HepG2 (cell line): ENCODE results near the gene PTAFR. TPM values are rescaled to one million over a fixed set of nuclear protein-coding genes. Genes with fewer than 3 reads are reported as not detected.

Source experiments
- ATF2 ChIP-seq: sonication (generic); formaldehyde crosslinking; IDR thresholded peaks from 2 replicates; pipeline ENCODE4 v1.4.0; 2020; ENCODE audit warnings: missing genetic modification reagents
- CBFB ChIP-seq: sonication (generic); formaldehyde crosslinking; IDR thresholded peaks from 2 replicates; pipeline ENCODE4 v1.4.0; 2020; ENCODE audit warnings: missing genetic modification reagents
- CCDC6 ChIP-seq: sonication (generic); formaldehyde crosslinking; IDR thresholded peaks from 2 replicates; pipeline ENCODE4 v1.8.1; 2022; ENCODE audit warnings: mild to moderate bottlenecking, missing genetic modification reagents, moderate library complexity
- CEBPG ChIP-seq: IDR thresholded peaks from 2 replicates; pipeline ENCODE4 v1.6.1; 2016
- CERS6 ChIP-seq: sonication (generic); formaldehyde crosslinking; IDR thresholded peaks from 2 replicates; pipeline ENCODE4 v1.5.0; 2020; ENCODE audit warnings: missing genetic modification reagents
- CHCHD3 ChIP-seq: sonication (generic); formaldehyde crosslinking; IDR thresholded peaks from 2 replicates; pipeline ENCODE4 v1.8.0; 2022; ENCODE audit warnings: mild to moderate bottlenecking, missing genetic modification reagents, moderate library complexity
- GLI4 ChIP-seq: sonication (generic); formaldehyde crosslinking; IDR thresholded peaks from 2 replicates; pipeline ENCODE4 v1.5.1; 2020; ENCODE audit warnings: missing genetic modification reagents, mild to moderate bottlenecking, moderate library complexity, borderline replicate concordance
- HOMEZ ChIP-seq: IDR thresholded peaks from 2 replicates; pipeline ENCODE4 v1.6.1; 2016; ENCODE audit warnings: low read depth
- KLF9 ChIP-seq: IDR thresholded peaks from 2 replicates; pipeline ENCODE4 v1.6.1; 2016; ENCODE audit warnings: low read depth
- MIXL1 ChIP-seq: IDR thresholded peaks from 2 replicates; pipeline ENCODE4 v1.6.1; 2016
- MXD1 ChIP-seq: sonication (generic); formaldehyde crosslinking; IDR thresholded peaks from 2 replicates; pipeline ENCODE4 v1.4.0; 2020; ENCODE audit warnings: mild to moderate bottlenecking, missing genetic modification reagents
- PHF5A ChIP-seq: IDR thresholded peaks from one replicate; pipeline ENCODE4 v1.6.1; 2018; ENCODE audit warnings: low read depth, missing genetic modification reagents; ENCODE audit not compliant: unreplicated experiment
- PREB ChIP-seq: sonication (generic); formaldehyde crosslinking; IDR thresholded peaks from 2 replicates; pipeline ENCODE4 v1.4.0; 2020; ENCODE audit warnings: missing genetic modification reagents
- SSRP1 ChIP-seq: IDR thresholded peaks from 2 replicates; pipeline ENCODE4 v1.6.1; 2016; ENCODE audit warnings: control low read depth
- TMF1 ChIP-seq: sonication (generic); formaldehyde crosslinking; IDR thresholded peaks from 2 replicates; pipeline ENCODE4 v1.8.1; 2022; ENCODE audit warnings: low read depth, missing genetic modification reagents
- XBP1 ChIP-seq: sonication (generic); formaldehyde crosslinking; IDR thresholded peaks from 2 replicates; pipeline ENCODE4 v1.5.0; 2020; ENCODE audit warnings: missing genetic modification reagents
- ZGPAT ChIP-seq: IDR thresholded peaks from 2 replicates; pipeline ENCODE4 v1.6.1; 2016; ENCODE audit warnings: mild to moderate bottlenecking
- ZNF124 ChIP-seq: sonication (generic); formaldehyde crosslinking; IDR thresholded peaks from 2 replicates; pipeline ENCODE4 v1.4.0; 2020; ENCODE audit warnings: missing genetic modification reagents
- ZNF292 ChIP-seq: sonication (generic); formaldehyde crosslinking; IDR thresholded peaks from 2 replicates; pipeline ENCODE4 v1.8.1; 2022; ENCODE audit warnings: mild to moderate bottlenecking, low read depth, missing genetic modification reagents, borderline replicate concordance
- ZNF572 ChIP-seq: sonication (generic); formaldehyde crosslinking; IDR thresholded peaks from 2 replicates; pipeline ENCODE4 v1.5.1; 2020; ENCODE audit warnings: mild to moderate bottlenecking, missing genetic modification reagents
- ZNF577 ChIP-seq: sonication (generic); formaldehyde crosslinking; IDR thresholded peaks from 2 replicates; pipeline ENCODE4 v1.4.0; 2020; ENCODE audit warnings: mild to moderate bottlenecking, low read depth, missing genetic modification reagents, borderline replicate concordance
- ZNF749 ChIP-seq: sonication (generic); formaldehyde crosslinking; IDR thresholded peaks from 2 replicates; pipeline ENCODE4 v1.8.0; 2022; ENCODE audit warnings: mild to moderate bottlenecking, missing genetic modification reagents, moderate library complexity, borderline replicate concordance
- ZNF792 ChIP-seq: IDR thresholded peaks from 2 replicates; pipeline ENCODE4 v1.6.1; 2016
- ZNF839 ChIP-seq: sonication (generic); formaldehyde crosslinking; IDR thresholded peaks from 2 replicates; pipeline ENCODE4 v1.4.0; 2020; ENCODE audit warnings: missing genetic modification reagents, mild to moderate bottlenecking, borderline replicate concordance
- polyA plus RNA-seq, 8 experiments: library from polyadenylated mRNA; depleted of rRNA in 3 of 8; stranded (reverse) in 7 of 8; unstranded in 1 of 8; fragments of >200 nt; fragmentation: Illumina TruSeq in 4 of 8; extraction: Trizol in 4 of 8; gene quantifications; 2 replicates each; pipeline versions ENCODE4 v1.2.1 to v1.2.3, GENCODE V29; 2011 to 2016; ENCODE audit warnings: low read depth in 4 of 8, missing spikeins in 1 of 8, mixed read lengths in 1 of 8; ENCODE audit not compliant: insufficient read depth in 1 of 8
- total RNA-seq, 5 experiments: library from RNA; depleted of rRNA; stranded (reverse); fragments of >200 nt; fragmentation: Illumina TruSeq; extraction: Trizol; gene quantifications; 2 replicates each; pipeline ENCODE4 v1.2.3, GENCODE V29; 2016; ENCODE audit warnings: low read depth in 1 of 5

Gene PTAFR
- total and polyA plus RNA-seq, 2 of the 13 experiments (the other 11 are each of a cell fraction or from before 2014, with no cell fraction given): 0.27 to 24.0 TPM

- TF ChIP-seq ATF2 (no peak), KLF9 (no peak), MXD1 (no peak), ZNF292 (CRISPR knock-in tag) (no peak), CERS6 (CRISPR knock-in tag) (no peak), TMF1 (CRISPR knock-in tag) (no peak), ZGPAT (CRISPR knock-in tag) (0 out of 2 replicates have a peak, but pooled peaks have one; percentile 35), CCDC6 (no peak), PREB (no peak), MIXL1 (CRISPR knock-in tag) (no peak), ZNF839 (CRISPR knock-in tag) (no peak), HOMEZ (CRISPR knock-in tag) (peak; percentile 24; the same call in 1 of the 2 replicates), ZNF577 (CRISPR knock-in tag) (no peak), ZNF124 (CRISPR knock-in tag) (no peak), SSRP1 (CRISPR knock-in tag) (no peak), CEBPG (CRISPR knock-in tag) (no peak), ZNF572 (CRISPR knock-in tag) (no peak), PHF5A (no peak), XBP1 (CRISPR knock-in tag) (no peak), CBFB (CRISPR knock-in tag) (no peak), CHCHD3 (CRISPR knock-in tag) (no peak), GLI4 (CRISPR knock-in tag) (no peak), ZNF749 (CRISPR knock-in tag) (no peak), ZNF792 (CRISPR knock-in tag) (peak; percentile 41; the same call in 1 of the 2 replicates)
Measured at GRCh38 chr1:28104866-28105467, 71.5 kb downstream of the PTAFR start (continued).
